ENCODE measurements around the gene CHCHD10. TPM values are rescaled to one million over a fixed set of nuclear protein-coding genes. Genes with fewer than 3 reads are reported as not detected.
A peak's percentile ranks its signal among the peaks of the same experiment; 100 is the strongest.

CHCHD10 gene
- total and polyA plus RNA-seq, 10 of the 15 experiments (the other 5 are each of a cell fraction or from before 2014, with no cell fraction given): 13.2 to 241 (median 128) TPM

DNA sequence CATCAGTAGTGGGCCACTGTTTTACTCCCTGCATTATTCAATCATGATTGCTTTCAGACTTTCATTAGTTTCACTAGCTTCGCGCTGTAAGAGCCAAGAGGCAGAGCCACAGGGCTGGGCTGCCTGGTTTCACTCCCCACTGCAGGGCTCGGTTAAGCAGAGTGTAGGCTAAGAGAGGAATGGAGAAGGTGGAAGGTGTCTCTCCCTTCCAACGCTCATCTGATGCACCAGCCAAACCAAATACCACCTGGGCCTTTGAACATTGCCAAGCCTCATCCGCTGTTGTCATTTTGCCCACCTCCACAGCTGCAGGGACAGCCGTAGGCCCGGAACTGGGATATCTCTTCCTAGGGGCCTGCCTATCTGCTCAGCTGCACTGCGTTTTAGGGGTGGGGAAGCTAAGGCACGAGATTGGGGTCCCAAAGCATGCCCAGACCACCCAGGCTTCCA, 18.5 kb upstream of the CHCHD10 start:
- peak overlapping the region; percentile 98 for H3K4me2 ChIP-seq (ENCODE audit: control insufficient read depth, insufficient read depth)
- POLR2A ChIA-PET: interaction anchor here (0.6 to 2.5 kb wide), 3 partner anchors 19 to 71 kb away, joined by 3 to 8 read pairs (median 7); partner anchors contain the start of genes CHCHD10 and SLC2A11
- no peaks in the 10 kb centered on the region for H3K9me3 ChIP-seq (replicated peaks; ENCODE audit: control insufficient read depth, insufficient read depth, low read length)
- SMC1A ChIA-PET (ENCODE audit: uncharacterized antibody, unreplicated experiment): interaction anchor here (1.0 to 1.9 kb wide), 3 partner anchors 16 to 60 kb away, joined by 3 to 5 read pairs (median 5); no protein-coding TSS in a partner anchor
- H3K27me3 ChIP-seq (replicated peaks in 1 of 2; ENCODE audit: control insufficient read depth in 2 of 2, insufficient read depth in 2 of 2, low read length in 1 of 2): no peaks in the 10 kb centered on the region
- BruUV-seq (replicated peaks): TSS peak; percentile 95
- H3K36me3 ChIP-seq (ENCODE audit: control insufficient read depth in 2 of 2, insufficient read depth in 2 of 2, low read length in 1 of 2): peaks cover 0 to 1% of the 10 kb centered on the region in 2 experiments; a peak in 1 of 4 replicates
- DNase-seq (ENCODE audit: low read depth, low spot score) (no peak), FAIRE-seq (no peak), ATAC-seq (no peak)
- peak overlapping the region; percentile 99 for H3K9ac ChIP-seq (ENCODE audit: control insufficient read depth, insufficient read depth, low read length)
- TF ChIP-seq MLLT1 (IDR thresholded peaks at IDR 0.05) (peak; percentile 81), HDGF (IDR thresholded peaks at IDR 0.05) (0 out of 2 replicates have a peak, but pooled peaks have one; percentile 22), DPF2 (IDR thresholded peaks at IDR 0.05) (no peak)
- TF ChIP-seq, protein P1, sequence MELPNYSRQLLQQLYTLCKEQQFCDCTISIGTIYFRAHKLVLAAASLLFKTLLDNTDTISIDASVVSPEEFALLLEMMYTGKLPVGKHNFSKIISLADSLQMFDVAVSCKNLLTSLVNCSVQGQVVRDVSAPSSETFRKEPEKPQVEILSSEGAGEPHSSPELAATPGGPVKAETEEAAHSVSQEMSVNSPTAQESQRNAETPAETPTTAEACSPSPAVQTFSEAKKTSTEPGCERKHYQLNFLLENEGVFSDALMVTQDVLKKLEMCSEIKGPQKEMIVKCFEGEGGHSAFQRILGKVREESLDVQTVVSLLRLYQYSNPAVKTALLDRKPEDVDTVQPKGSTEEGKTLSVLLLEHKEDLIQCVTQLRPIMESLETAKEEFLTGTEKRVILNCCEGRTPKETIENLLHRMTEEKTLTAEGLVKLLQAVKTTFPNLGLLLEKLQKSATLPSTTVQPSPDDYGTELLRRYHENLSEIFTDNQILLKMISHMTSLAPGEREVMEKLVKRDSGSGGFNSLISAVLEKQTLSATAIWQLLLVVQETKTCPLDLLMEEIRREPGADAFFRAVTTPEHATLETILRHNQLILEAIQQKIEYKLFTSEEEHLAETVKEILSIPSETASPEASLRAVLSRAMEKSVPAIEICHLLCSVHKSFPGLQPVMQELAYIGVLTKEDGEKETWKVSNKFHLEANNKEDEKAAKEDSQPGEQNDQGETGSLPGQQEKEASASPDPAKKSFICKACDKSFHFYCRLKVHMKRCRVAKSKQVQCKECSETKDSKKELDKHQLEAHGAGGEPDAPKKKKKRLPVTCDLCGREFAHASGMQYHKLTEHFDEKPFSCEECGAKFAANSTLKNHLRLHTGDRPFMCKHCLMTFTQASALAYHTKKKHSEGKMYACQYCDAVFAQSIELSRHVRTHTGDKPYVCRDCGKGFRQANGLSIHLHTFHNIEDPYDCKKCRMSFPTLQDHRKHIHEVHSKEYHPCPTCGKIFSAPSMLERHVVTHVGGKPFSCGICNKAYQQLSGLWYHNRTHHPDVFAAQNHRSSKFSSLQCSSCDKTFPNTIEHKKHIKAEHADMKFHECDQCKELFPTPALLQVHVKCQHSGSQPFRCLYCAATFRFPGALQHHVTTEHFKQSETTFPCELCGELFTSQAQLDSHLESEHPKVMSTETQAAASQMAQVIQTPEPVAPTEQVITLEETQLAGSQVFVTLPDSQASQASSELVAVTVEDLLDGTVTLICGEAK (IDR thresholded peaks at IDR 0.05; ENCODE audit: borderline replicate concordance): peak; percentile 33; the same call in 1 of the 2 replicates
- 56% methylated on average over 9 of the region's 9 CpGs for WGBS (ENCODE audit: insufficient coverage, insufficient replicate concordance, low lambda C conversion rate, missing lambda C conversion rate)
- peaks cover 8% of the 10 kb centered on the region for H3K4me1 ChIP-seq (ENCODE audit: control insufficient read depth, insufficient read depth, low read length)
- in situ Hi-C loops (cut with MboI): no loop called here
- peaks cover 39% of the 10 kb centered on the region for H3K79me2 ChIP-seq (ENCODE audit: control insufficient read depth, insufficient read depth, low read length)
- H4K20me1 ChIP-seq (ENCODE audit: control insufficient read depth, insufficient read depth): 0 out of 2 replicates have a peak, but pooled peaks cover 4% of the 10 kb centered on the region
- RAD21 ChIA-PET (ENCODE audit: unreplicated experiment): interaction anchor here (1.0 to 1.1 kb wide), 2 partner anchors 14 to 15 kb away, joined by 3 to 4 read pairs; partner anchors contain the start of gene MMP11
- CTCF ChIA-PET: interaction anchor here (0.7 to 0.8 kb wide), 3 partner anchors 59 to 63 kb away, joined by 3 to 5 read pairs (median 3); no protein-coding TSS in a partner anchor
- intact Hi-C loops (cut with micrococcal nuclease; ENCODE audit: unreplicated experiment): loop anchor here (2.0 kb wide), 1 partner anchor 19 kb away; no protein-coding TSS in a partner anchor
- peak overlapping the region; percentile 97 for H2AFZ ChIP-seq (ENCODE audit: control insufficient read depth, low read depth, low read length)
- peak overlapping the region; percentile 73; the same call in 1 of the 2 replicates for H3K4me3 ChIP-seq
- peak overlapping the region; percentile 98 for H3K27ac ChIP-seq (ENCODE audit: control insufficient read depth, insufficient read depth)

Data from GM12878 (cell line).